Activated CD8-positive, alpha-beta memory T cell treated with anti-CD3 and anti-CD28 coated beads, Interleukin-2, amount 50 U/mL, for 24 hours (primary cell): ENCODE measurements around the gene GRIN1.
A peak's percentile ranks its signal among the peaks of the same experiment; 100 is the strongest.

ENCODE experiments used
- DNase-seq: peaks from one replicate; pipeline ENCODE4 v3.0.0-alpha.2; 2020; ENCODE audit errors: extremely low read depth

GRIN1 gene

DNA sequence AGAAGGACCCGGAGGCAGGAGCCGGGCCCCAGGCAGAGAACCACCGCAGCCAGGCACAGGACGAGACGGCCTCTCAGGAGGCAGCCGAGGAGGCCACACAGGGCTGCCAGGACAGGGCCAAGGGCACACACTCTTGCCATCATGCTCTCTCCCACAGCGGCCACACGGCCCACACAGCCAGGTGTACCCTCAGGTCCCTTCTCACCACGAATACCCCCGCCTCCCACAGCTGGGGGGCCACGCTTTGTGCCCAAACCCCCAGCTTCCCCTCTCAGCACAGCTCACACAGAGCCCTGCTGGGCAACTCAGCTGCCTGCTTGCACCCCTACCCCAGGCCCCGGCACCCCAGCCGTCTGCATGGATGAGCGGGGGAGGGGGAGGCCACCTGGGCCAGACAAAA is 54.8 kb downstream of the GRIN1 start:
- DNase-seq = no peak

DNA sequence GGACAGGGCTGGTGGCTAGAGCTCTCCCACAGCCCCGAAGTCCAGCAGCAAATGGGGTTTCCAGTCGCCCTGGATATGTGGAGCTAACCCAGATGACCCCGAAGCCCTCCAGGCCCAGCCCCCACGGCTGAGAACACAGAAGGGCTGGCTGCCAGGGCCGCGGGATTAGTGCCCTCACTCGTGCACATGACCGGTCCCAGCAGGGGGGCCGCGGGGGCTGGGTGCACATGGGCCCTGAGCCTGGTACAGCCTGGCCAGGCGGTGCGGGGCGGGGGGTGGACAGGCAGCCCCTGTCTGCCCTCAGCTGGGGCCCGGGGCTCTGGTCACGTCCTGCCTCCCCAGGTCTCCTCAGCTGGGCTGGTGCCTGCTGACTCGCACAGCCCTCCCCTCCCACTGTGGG is 55.4 kb downstream of the GRIN1 start:
- DNase-seq = no peak

DNA sequence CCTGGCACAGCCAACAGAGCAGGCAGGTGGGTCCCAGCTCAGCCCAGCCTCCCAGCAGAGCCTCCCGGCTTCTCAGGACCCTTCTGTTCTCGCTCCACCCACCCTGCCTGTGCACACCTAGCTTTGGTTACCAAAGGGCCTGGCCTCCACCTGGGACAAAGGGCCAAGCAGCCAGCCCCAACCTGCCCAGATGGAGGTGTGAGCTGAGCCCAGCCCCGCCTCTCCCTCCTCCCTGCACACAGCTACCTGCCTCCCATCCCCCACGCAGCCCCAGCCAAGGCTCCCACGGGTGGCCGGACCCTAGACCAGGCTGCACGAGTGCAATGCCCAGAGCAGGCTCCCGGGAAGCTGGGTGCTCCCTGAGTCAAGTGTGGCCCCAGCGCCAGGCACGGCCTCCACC is 56.0 kb downstream of the GRIN1 start:
- no peak for DNase-seq

DNA sequence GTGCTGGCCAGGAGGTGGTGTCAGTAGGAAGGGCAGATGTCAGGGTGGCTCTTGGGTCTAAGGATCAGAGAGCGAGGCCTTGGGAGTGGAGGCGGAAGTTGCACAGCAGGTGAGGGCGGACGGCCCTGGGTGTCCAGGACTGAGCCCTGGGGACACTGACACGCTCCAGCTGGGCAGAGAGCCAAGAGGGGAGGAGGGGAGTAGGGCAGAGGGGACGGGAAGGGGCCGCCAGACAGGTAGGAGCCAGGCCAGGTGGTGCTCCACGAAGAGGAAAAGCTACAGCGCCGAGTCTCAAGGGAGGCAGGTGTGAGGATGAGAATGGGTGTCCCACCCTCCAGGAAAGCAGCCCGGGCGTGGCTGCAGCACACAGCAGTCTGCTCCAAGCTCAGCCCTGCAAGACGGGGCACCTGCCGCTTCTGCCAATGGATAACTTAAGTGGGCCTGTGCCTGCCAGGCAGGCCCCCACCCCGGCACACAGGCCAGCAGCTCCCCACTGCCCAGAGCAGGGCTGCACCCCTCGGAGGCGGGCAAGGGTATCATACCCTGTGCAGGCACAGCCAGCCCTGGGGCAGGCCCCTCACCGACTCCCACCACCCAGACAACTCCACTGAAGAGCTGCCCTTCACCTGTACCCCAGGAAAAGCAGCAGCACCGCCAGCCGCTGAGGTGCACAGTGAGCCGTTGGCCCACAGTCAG is 56.7 kb downstream of the GRIN1 start:
- no peak for DNase-seq

DNA sequence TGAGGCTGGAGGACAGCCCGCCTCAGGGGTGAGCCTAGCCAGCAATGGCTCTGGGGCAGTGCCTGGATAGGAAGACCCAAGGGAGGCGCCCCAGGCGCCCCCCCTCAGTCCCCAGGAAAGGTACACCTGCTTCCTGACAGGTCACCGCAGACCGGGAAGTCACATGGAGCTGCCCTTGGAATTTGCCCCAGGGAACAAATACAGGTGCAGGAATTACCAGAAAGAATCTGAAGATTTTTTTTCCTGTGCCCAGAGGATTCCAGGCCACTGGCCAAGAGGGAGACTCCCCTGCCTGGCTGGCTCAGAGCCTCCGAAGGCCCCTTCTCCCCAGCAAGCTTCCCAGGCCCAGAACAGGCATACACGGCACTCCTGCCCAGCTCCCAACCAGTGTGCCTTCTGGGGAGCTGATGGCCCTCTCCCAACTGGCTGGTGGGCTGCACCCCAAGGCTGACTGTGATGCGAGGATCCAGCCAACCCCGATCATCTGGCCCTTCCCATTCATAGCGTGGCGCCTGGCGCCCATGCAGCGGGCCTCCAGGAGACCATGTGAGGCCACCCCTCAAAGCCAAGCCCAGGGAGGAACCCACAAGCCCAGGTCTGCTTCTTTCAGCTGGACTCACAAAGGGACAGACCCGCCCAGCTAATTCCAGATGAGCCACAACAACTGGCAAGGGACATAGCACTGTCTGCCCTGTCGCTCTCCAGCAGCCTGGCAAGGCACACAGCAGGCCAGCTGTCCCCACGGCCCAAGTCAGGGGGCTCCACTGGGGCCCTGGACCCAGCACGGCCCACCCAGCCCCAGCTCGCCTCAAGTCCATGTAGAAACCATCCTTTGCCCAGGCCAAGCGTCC is 59.3 kb downstream of the GRIN1 start:
- DNase-seq = no peak

DNA sequence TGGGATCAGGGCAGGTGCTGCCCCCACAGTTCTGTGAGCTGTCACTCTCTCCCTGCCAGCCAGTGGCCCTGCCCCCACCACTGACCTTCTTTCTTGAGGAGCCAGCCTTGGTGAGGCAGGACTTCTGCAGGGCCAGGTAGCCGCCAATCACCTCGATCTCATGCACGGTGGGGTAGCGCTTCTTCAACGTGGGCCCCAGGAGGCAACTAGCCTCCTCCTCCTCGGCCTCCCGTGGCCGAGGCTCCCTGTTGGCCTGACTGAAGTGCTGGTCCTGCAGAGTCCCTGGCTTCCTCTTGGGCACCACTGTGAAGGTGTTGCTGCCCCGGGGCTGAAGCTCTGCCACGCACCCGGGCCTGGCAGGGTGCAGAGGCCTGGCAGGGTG is 59.9 kb downstream of the GRIN1 start:
- no peak for DNase-seq

DNA sequence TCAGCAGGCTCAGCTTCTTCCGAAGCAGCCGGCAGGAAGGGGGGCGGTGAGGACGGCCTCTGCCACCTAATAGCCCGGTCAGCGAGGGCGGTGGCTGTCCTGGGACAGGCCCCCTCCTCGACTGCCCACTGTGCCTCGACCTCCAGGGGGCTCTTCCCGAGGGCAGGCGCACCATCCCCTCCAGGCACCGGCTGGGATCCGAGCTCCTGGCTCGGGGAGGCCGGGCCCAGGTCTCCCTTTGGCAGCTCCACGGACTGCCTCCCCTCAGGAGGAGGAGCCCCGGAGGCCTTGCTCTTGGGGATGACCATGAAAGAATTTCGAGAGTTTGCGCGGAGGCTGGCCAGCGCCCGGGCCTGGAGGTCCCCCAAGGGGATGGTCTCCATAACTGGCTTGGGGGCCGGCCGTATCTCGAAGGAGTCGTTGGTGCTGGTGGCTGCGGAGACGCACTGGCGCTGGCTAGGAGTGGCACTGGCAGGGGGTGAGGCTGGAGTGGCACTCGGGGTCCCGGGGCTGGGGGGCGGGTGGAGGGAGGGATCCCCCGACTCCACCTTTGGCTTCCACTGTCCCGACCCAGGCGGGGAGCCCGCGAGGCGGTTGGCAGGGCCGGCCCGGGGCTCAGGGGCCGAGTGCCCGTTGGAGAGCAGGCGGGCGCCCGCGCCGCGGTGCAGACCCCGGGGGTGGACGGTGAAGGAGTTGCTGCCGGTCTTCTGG is 60.6 kb downstream of the GRIN1 start:
- DNase-seq = no peak

DNA sequence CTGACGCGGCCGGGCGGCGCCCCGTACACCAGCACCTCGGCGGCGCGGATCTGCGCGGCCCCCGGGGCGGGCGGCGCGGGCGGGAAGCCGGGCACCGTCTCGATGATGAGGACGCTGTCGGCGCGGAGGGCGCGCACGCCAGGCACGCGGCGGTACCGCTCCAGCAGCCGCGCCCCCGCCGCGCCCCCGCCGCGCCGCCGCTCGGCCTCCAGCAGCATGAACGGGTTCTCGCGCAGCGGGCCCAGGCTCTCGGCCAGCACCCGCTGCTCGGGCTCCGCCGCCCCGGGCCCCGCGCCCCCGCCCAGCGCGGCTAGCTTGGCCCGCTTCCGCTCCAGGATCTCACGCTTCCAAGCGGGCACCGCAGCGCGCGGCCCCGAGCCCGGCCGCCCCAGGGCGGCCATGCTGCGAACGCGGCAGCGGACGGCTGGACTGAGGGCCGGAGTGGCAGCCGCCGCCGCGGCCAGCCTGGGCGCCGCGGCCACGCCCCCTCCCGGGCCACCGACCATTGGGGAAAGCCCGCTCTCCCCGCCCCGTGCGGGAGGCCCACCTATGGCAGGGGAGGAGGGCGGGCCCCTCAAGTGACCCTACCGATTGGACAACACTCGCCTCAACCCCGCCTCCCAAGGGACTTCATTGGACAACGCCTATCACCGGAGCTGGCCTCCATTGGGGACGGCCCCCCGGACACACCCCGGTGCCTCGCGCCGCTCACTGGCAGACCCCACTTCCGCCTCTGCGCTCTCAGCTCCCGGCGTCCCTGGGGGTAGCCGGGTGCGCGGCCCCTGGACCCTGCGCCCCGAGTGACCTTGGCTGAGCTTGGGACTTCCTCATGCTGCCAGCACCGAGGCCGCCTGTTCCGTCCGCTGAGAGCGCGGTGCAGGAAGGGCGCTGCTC is 61.6 kb downstream of the GRIN1 start, which contains the start of gene TPRN:
TPRN (minus strand) TSS at position 431 of the 894 bp plus-strand sequence; CDS start at position 401, 30 bp downstream.
- peak; percentile 96 for DNase-seq

DNA sequence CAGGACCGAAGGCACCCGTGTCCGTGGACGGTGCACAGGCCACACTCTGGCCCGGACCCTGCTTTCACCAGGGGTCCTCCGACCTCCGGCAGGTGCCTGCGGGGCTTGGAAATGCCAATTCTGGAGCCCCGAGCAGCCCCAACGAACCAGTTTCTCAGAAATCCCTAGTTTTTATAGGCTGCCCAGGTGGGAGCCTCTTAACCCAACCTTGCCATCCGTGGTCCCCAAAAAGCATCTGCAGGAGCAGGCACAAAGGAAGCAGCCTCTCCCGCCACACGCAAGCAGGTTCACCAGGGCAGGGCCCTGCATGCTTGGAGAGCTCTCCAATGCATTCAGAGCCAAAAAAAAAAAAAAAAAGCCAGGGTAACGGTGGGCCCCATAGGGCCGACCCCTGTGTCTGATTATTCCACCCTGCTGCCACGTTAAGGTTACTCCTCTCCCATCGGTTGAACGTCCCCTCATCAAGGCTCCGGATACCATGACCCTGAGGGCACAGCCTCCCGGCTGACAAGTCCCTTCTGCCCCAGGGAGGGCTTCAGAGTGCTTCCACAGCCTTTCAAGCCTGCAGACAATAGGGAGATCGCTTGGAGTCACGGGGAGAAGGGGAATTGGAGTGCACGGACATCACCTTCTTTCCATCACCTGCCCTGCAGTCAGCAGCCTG is 62.4 kb downstream of the GRIN1 start:
- no peak for DNase-seq

DNA sequence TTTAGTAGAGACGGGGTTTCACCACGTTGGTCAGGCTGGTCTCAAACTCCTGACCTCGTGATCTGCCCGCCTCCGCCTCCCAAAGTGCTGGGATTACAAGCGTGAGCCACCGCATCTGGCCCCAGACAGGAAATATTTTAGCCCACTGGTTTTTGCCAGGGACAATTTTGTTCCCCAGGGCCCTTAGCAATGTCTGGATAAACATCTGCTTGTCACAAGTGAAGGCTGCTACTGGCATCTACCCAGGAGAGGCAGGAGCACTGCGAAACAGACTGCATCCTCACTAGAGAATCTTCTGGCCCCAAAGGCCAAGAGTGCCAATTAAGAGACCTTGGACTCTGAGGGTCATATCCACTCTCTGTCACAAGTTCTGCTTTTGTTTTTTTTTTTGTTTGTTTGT is 64.0 kb downstream of the GRIN1 start:
- DNase-seq = no peak

DNA sequence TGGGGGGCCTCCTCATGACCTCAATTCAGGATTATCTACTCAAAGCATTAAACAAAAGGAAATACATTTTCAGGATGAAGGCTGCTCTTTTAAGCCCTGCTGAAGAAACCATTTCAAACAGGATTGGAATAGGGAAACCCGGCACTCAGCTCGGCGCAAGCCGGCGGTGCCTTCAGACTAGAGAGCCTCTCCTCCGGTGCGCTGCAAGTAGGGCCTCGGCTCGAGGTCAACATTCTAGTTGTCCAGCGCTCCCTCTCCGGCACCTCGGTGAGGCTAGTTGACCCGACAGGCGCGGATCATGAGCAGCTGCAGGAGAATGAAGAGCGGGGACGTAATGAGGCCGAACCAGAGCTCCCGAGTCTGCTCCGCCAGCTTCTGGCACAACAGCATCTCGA is 65.8 kb downstream of the GRIN1 start:
- DNase-seq = no peak

DNA sequence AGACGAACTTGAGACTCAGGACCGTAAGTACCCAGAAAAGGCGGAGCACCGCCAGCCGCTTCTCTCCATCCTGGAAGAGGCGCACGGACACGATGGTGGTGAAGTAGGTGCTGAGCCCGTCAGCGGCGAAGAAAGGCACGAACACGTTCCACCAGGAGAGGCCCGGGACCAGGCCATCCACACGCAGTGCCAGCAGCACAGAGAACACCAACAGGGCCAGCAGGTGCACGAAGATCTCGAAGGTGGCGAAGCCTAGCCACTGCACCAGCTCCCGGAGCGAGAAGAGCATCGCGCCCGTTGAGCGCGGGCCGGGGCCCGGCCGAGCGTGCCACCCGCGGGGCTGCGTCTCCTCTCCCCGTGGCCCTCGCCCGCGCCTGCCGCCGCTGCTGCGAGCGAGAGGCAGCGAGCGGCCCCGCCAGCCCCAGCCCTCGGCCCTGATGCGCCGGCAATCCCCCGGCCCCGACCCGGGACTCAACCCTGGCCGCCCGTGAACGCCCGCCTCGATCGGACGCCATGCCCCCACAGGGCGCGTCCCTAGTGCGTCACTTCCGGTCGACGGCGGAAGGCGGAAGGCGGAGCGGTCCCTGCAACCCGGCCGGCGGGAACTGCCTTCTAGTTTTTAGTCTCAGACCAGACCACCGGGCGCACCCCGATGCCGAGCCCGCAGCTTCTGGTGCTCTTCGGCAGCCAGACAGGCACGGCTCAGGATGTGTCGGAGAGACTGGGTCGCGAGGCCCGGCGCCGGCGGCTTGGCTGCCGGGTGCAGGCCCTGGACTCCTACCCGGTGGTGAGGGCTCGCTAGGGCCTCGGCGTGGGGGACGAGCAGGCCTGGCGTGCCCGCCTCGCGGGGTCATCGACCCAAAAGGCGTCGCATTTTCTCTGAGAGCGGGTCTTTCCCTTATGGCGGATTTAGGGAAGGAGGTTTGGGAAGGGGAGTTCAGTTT is 66.4 kb downstream of the GRIN1 start, which contains the start of the genes NDOR1 and TMEM203:
NDOR1 (plus strand) TSS at position 575 of the 944 bp plus-strand sequence; CDS start at position 653, 78 bp downstream.
TMEM203 (minus strand) TSS at position 523 of the 944 bp plus-strand sequence; CDS start at position 289, 234 bp downstream.
- peak; percentile 93 for DNase-seq

DNA sequence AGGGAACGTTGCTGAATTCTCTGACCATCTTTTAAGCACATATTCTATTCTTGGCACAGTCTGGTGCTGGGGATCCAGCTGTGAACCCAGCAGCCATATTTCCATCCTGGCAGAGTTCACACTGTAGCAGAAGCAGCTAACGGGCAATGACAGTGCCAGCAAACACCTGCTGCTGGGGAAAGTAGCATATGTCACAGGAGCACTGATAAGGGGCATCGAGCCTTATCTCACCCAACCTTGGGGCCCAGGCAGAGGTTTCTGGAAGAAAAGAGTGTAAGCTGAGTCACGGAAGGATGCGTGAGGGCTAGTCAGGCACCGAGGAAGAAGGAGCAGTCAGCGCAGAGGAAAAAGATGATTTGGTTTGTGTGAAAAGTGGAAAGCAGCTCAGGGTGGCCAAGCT is 67.6 kb downstream of the GRIN1 start:
- no peak for DNase-seq

DNA sequence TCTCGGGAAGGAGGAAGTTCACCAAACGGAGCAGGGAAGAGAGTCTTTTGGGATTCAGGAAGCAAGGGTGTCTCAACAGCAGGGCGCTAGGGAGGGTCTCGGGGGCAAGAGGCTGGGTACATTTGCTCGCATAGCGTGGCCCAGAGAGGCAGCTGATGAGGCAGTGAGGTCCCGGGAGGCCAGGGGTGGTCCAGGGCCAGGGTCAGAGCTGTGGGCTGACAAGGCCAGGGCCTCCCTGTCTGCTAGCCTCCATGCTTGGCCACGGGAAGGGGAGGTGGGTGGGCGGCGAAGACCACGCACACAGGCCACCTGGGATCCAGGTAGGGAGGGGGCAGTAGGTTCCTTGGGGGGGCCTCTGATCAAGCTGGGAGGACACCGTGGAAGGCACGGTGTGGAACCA is 72.6 kb downstream of the GRIN1 start:
- no peak for DNase-seq

DNA sequence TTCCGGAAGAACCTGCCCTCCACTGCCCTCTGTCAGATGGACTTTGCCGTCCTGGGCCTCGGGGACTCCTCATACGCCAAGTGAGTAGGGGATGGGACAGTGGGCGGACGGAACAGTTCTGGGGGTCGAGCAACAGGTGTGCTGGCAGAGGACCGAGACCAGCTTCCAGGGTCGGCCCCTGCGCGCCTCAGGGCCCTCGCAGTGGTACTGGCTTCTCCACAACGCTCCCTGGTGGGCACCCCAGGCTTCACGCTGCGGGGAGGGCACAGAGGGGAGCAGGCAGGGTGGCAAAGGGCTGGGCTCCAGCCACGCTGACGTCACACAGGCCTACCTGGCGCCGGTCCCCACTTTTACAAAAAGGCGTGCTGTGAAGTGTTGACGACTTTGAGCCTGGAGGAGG is 73.6 kb downstream of the GRIN1 start:
- no peak for DNase-seq

DNA sequence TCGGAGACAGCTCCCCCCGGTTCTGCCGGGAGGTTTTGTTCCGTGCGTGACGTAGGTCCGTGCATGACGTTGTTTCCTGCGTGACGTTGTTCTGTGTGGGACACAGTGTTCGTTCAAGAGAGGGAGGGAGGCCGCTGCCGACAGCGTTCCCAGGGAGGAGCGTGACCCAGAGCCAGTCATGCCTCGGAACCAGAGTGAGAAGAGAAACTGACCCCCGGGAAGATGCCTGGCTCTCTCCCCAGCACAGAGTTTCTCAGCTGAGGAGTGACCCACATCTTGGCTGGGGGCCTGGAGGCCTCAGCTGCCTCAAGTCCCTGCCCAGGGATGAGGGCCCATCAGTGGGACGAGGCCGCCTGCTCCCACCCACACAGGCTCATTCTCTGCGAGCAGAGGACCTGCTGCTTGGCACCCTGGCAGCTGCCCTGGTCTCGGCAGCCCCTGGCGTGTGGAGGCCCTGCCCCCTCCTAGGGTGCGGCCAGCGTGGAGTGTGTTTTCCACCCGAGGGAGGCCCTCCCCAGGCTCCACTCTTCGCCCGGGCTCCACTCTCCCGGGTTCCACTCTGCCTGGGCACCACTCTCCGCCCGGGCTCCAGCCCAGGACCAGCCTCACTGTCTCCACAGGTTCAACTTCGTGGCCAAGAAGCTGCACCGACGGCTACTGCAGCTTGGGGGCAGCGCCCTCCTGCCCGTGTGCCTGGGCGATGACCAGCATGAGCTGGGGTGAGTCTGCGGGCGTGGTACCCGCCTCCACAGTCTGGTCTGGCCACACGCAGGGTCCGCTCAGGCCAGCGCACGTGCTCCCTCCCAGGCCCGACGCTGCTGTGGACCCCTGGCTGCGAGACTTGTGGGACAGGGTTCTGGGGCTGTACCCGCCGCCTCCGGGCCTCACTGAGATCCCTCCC is 74.5 kb downstream of the GRIN1 start:
- no peak for DNase-seq

DNA sequence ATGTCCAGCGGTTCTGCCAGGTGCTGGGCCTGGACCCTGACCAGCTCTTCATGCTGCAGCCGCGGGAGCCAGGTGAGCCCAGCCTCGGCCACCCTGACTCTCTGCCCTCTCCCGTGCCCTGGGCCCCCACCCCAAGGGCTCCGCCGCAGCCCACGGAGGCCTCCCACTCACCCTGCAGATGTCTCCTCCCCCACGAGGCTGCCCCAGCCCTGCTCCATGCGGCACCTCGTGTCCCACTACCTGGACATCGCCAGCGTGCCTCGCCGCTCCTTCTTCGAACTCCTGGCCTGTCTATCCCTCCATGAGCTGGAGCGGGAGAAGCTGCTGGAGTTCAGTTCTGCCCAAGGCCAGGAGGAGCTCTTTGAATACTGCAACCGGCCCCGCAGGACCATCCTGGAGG is 75.7 kb downstream of the GRIN1 start:
- DNase-seq = no peak

DNA sequence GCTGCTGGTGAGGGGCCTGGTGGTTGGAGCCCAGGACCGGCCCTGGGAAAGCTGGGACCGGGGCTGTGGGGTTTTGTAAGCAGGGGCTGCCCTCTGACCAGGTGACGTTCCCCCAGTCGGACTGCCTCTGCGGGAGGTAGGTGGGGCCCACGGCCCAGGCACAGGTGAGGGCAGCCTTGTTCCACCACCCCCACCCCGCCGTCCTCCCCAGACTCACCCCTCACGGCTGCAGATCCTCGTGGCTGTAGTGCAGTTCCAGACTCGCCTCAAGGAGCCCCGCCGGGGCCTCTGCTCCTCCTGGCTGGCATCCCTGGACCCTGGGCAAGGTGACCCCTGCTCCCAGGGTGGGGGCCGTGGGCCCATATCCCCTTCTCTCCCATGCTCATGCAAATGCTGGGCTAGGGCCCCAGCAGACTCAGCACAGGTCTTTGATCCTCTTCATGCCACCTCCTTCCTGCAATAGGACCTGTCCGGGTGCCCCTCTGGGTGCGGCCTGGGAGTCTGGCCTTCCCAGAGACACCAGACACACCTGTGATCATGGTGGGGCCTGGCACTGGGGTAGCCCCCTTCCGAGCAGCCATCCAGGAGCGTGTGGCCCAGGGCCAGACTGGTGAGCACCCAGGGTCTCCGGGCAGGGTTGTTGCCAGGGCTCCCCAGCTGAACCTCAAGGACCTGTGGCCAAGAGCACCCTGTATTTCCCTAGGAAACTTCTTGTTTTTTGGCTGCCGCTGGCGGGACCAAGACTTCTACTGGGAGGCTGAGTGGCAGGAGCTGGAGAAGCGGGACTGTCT is 76.4 kb downstream of the GRIN1 start:
- DNase-seq = no peak
